Stomach (tissue), 4 donors: Measurements from ENCODE around the gene SCYGR1.
"Not testable (repeated sequence)": the region's sequence is repeated elsewhere in the genome, so short reads cannot be mapped to it uniquely, and the experiment has no call there.

Experiments used
- POLR2A ChIP-seq, 4 donors: fragments of 450-650 bp; IDR thresholded peaks; one replicate each; pipeline ENCODE4 v1.6.1; 2016; ENCODE audit warnings: antibody characterized with exemption in 4 of 4, control low read depth in 2 of 4, mild to moderate bottlenecking in 1 of 4, moderate library complexity in 1 of 4
- TF ChIP-seq, protein P1 (sequence below), 7 experiments: fragments of 450-650 bp in 4 of 7; fragments of 200-600 bp in 3 of 7; sonication (generic) in 3 of 7; IDR thresholded peaks; one replicate each; pipeline ENCODE4 v1.5.1; 2016 to 2019; ENCODE audit warnings: antibody characterized with exemption in 7 of 7, control low read depth in 2 of 7, mild to moderate bottlenecking in 1 of 7

GRCh38 chr2:227364585-227365263 is 23.0 kb downstream of the SCYGR1 start:
- TF ChIP-seq, protein P1, sequence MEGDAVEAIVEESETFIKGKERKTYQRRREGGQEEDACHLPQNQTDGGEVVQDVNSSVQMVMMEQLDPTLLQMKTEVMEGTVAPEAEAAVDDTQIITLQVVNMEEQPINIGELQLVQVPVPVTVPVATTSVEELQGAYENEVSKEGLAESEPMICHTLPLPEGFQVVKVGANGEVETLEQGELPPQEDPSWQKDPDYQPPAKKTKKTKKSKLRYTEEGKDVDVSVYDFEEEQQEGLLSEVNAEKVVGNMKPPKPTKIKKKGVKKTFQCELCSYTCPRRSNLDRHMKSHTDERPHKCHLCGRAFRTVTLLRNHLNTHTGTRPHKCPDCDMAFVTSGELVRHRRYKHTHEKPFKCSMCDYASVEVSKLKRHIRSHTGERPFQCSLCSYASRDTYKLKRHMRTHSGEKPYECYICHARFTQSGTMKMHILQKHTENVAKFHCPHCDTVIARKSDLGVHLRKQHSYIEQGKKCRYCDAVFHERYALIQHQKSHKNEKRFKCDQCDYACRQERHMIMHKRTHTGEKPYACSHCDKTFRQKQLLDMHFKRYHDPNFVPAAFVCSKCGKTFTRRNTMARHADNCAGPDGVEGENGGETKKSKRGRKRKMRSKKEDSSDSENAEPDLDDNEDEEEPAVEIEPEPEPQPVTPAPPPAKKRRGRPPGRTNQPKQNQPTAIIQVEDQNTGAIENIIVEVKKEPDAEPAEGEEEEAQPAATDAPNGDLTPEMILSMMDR (IDR thresholded peaks at IDR 0.05), result not testable (repeated sequence)
- not testable (repeated sequence) for TF ChIP-seq POLR2A (IDR thresholded peaks at IDR 0.05)
